Keratinocyte (primary cell): ENCODE data around the gene MAB21L4. TPM values are rescaled to one million over a fixed set of nuclear protein-coding genes. Genes with fewer than 3 reads are reported as not detected.

Experiments
- DNase-seq: peaks from one replicate; pipeline ENCODE4 v3.0.0-alpha.2; 2011; ENCODE audit warnings: low read depth, missing footprints, low spot score
- FAIRE-seq: peaks from 2 replicates; lab custom pipeline; 2011; peaks lifted over from hg19 to GRCh38; lab: Jason Lieb, UNC
- H2AFZ ChIP-seq: 2 replicates; pipeline ENCODE4 v1.6.0; 2012; ENCODE audit warnings: low read length, control low read depth, inconsistent platforms; ENCODE audit not compliant: control insufficient read depth
- H3K27ac ChIP-seq: 2 replicates; pipeline ENCODE4 v1.5.1; 2011; ENCODE audit warnings: low read length; ENCODE audit not compliant: control insufficient read depth, insufficient read depth
- H3K27me3 ChIP-seq: 3 replicates; pipeline ENCODE4 v1.6.0; 2011; ENCODE audit warnings: low read length; ENCODE audit not compliant: control insufficient read depth, insufficient read depth; ENCODE audit errors: extremely low read depth
- H3K36me3 ChIP-seq, 2 experiments: 2 replicates in 1 of 2; 3 replicates in 1 of 2; pipeline ENCODE4 v1.5.1; 2011; ENCODE audit warnings: low read length in 2 of 2, mild to moderate bottlenecking in 1 of 2; ENCODE audit not compliant: control insufficient read depth in 2 of 2, insufficient read depth in 2 of 2; ENCODE audit errors: extremely low read depth in 1 of 2
- H3K4me1 ChIP-seq: 3 replicates; pipeline ENCODE4 v1.5.1; 2011; ENCODE audit warnings: low read length; ENCODE audit not compliant: control insufficient read depth, insufficient read depth; ENCODE audit errors: extremely low read depth
- H3K4me2 ChIP-seq: 3 replicates; pipeline ENCODE4 v1.6.0; 2011; ENCODE audit warnings: low read depth, low read length; ENCODE audit not compliant: control insufficient read depth, insufficient read depth; ENCODE audit errors: extremely low read depth
- H3K4me3 ChIP-seq, 3 experiments: fragments of 200-600 bp in 1 of 3; sonication (generic) in 1 of 3; 2 replicates in 2 of 3; 3 replicates in 1 of 3; pipeline ENCODE4 v1.5.1; 2011 to 2016; ENCODE audit warnings: low read length in 3 of 3, mild to moderate bottlenecking in 3 of 3, control low read depth in 2 of 3, inconsistent platforms in 1 of 3, low read depth in 1 of 3, mixed read lengths in 1 of 3, mixed run types in 1 of 3, moderate library complexity in 1 of 3; ENCODE audit not compliant: control insufficient read depth in 2 of 3, insufficient read depth in 2 of 3; ENCODE audit errors: extremely low read depth in 1 of 3
- H3K79me2 ChIP-seq: 2 replicates; pipeline ENCODE4 v1.6.0; 2012; ENCODE audit warnings: low read length; ENCODE audit not compliant: control insufficient read depth, insufficient read depth
- H3K9ac ChIP-seq: 3 replicates; pipeline ENCODE4 v1.6.0; 2011; ENCODE audit warnings: low read length; ENCODE audit not compliant: control insufficient read depth, insufficient read depth; ENCODE audit errors: extremely low read depth
- H3K9me1 ChIP-seq: 3 replicates; pipeline ENCODE4 v1.6.0; 2011; ENCODE audit warnings: low read length; ENCODE audit not compliant: control insufficient read depth, insufficient read depth; ENCODE audit errors: extremely low read depth
- H3K9me3 ChIP-seq: 2 replicates; pipeline ENCODE4 v1.5.1; 2012; ENCODE audit warnings: low read depth, low read length; ENCODE audit not compliant: control insufficient read depth
- H4K20me1 ChIP-seq: 3 replicates; pipeline ENCODE4 v1.6.0; 2011; ENCODE audit warnings: low read length; ENCODE audit not compliant: control insufficient read depth, insufficient read depth; ENCODE audit errors: extremely low read depth
- EZH2 ChIP-seq: IDR thresholded peaks from one replicate; pipeline ENCODE4 v1.6.1; 2012; ENCODE audit warnings: inconsistent platforms, mild to moderate bottlenecking, low read length, moderate library complexity
- dilution Hi-C: fragments of 300-500 bp; cut with MboI; formaldehyde crosslinking; loops from one replicate; pipeline ENCODE4 v1.7.0; 2020; ENCODE audit warnings: low sequenced_read_pairs; ENCODE audit not compliant: extremely low pct_ligation_motif_present
- polyA plus RNA-seq, 5 experiments: library from polyadenylated mRNA; depleted of rRNA in 3 of 5; stranded (reverse) in 3 of 5; stranded (forward) in 1 of 5; unstranded in 1 of 5; fragments of >200 nt; gene quantifications; 1 replicate in 1 of 5; 2 replicates in 3 of 5; 3 replicates in 1 of 5; pipeline versions ENCODE4 v1.2.1 to v1.2.3, GENCODE V29; 2011 to 2012; ENCODE audit warnings: missing spikeins in 2 of 5, low read depth in 1 of 5, low replicate concordance in 1 of 5
- TF ChIP-seq, protein P1 (sequence below), 3 experiments: IDR thresholded peaks in 1 of 3; conservative IDR thresholded peaks in 1 of 3; optimal IDR thresholded peaks in 1 of 3; 2 replicates in 2 of 3; 3 replicates in 1 of 3; pipeline versions ENCODE3 to v1.5.1; 2011; ENCODE audit warnings: low read length in 3 of 3, mild to moderate bottlenecking in 3 of 3, moderate library complexity in 2 of 3, control low read depth in 1 of 3, inconsistent platforms in 1 of 3; ENCODE audit not compliant: insufficient read depth in 2 of 3; ENCODE audit errors: extremely low read depth in 1 of 3

Gene MAB21L4
- polyA plus RNA-seq, 1 donor (not counting 4 experiments of a cell fraction or from before 2014, with no cell fraction given), result 0.37 TPM

GRCh38 chr2:240899468-240899865 is 3.5 kb upstream of the MAB21L4 start:
- DNase-seq, result no peak
- no peak overlapping the region for H3K4me2 ChIP-seq
- H3K9me3 ChIP-seq, result no peaks in the 10 kb centered on the region
- H3K79me2 ChIP-seq, result no peaks in the 10 kb centered on the region
- no peaks in the 10 kb centered on the region for H3K36me3 ChIP-seq
- H2AFZ ChIP-seq, result no peak overlapping the region
- TF ChIP-seq, protein P1, sequence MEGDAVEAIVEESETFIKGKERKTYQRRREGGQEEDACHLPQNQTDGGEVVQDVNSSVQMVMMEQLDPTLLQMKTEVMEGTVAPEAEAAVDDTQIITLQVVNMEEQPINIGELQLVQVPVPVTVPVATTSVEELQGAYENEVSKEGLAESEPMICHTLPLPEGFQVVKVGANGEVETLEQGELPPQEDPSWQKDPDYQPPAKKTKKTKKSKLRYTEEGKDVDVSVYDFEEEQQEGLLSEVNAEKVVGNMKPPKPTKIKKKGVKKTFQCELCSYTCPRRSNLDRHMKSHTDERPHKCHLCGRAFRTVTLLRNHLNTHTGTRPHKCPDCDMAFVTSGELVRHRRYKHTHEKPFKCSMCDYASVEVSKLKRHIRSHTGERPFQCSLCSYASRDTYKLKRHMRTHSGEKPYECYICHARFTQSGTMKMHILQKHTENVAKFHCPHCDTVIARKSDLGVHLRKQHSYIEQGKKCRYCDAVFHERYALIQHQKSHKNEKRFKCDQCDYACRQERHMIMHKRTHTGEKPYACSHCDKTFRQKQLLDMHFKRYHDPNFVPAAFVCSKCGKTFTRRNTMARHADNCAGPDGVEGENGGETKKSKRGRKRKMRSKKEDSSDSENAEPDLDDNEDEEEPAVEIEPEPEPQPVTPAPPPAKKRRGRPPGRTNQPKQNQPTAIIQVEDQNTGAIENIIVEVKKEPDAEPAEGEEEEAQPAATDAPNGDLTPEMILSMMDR (optimal IDR thresholded peaks at IDR 0.05 in 1 of 3, IDR thresholded peaks at IDR 0.05 in 1 of 3, conservative IDR thresholded peaks at IDR 0.05 in 1 of 3; ENCODE audit: extremely low read depth in 1 of 3, insufficient read depth in 2 of 3, low read length in 3 of 3), result no peak
- no peak for TF ChIP-seq EZH2
- FAIRE-seq, result no peak
- H3K27me3 ChIP-seq, result peaks cover 21% of the 10 kb centered on the region
- H3K9me1 ChIP-seq, result no peaks in the 10 kb centered on the region
- dilution Hi-C loops, result no loop called here
- H3K4me1 ChIP-seq, result peaks cover 16% of the 10 kb centered on the region
- no peaks in the 10 kb centered on the region for H4K20me1 ChIP-seq
- H3K9ac ChIP-seq, result no peak overlapping the region
- no peak overlapping the region for H3K27ac ChIP-seq
- no peak overlapping the region for H3K4me3 ChIP-seq

DNA sequence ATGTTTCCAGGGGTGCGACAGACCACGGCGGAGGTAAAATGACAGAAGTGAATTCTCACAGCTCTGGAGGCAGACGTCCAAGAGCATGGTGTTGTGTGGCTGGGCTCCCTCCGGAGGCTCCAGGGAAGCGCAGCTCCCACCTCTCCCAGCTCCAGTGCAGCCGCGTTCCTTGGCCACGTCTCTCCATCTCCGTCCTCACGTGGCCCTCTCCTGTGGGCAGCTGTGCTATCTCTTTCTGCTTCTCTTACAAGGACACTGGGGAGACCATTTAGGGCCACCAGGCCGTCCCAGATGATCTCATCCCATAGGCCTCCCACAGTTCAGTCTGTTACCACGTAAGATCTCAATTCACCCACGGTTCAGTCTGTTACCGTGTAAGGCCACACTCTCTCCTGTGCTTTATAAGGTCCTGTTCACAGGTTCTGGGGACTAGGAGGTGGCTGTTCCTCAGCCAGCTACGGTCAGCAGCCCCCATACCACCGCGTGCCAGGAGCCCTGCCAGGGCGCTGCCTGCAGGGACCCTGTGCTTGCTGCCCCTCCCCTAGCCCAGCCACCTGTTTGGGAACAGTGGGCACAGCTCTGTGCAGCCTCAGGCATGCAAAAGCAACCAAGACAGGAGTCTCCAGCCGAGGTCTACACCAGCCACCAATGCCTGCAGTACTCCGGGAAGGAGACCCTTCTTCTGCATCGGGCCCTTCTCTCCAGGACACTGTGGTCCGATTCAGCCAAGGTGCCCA is 2.9 kb upstream of the MAB21L4 start:
- no peak overlapping the region for H3K4me3 ChIP-seq
- no peaks in the 10 kb centered on the region for H4K20me1 ChIP-seq
- H2AFZ ChIP-seq, result peak overlapping the region; percentile 48
- TF ChIP-seq, protein P1 (optimal IDR thresholded peaks at IDR 0.05 in 1 of 3, IDR thresholded peaks at IDR 0.05 in 1 of 3, conservative IDR thresholded peaks at IDR 0.05 in 1 of 3; ENCODE audit: extremely low read depth in 1 of 3, insufficient read depth in 2 of 3, low read length in 3 of 3), result no peak
- no peak for TF ChIP-seq EZH2
- no peaks in the 10 kb centered on the region for H3K9me3 ChIP-seq
- no peak for DNase-seq
- no peak overlapping the region for H3K27ac ChIP-seq
- no peaks in the 10 kb centered on the region for H3K79me2 ChIP-seq
- H3K36me3 ChIP-seq, result no peaks in the 10 kb centered on the region
- no peak for FAIRE-seq
- H3K4me2 ChIP-seq, result no peak overlapping the region
- H3K9ac ChIP-seq, result no peak overlapping the region
- peaks cover 17% of the 10 kb centered on the region for H3K4me1 ChIP-seq
- dilution Hi-C loops, result no loop called here
- peaks cover 18% of the 10 kb centered on the region for H3K27me3 ChIP-seq
- no peaks in the 10 kb centered on the region for H3K9me1 ChIP-seq
